NCI-H446 treated with DMSO at 0.1 percent for 48 hours (cell line): ENCODE results near the gene MIEF1.
"Not testable (repeated sequence)": the region's sequence is repeated elsewhere in the genome, so short reads cannot be mapped to it uniquely, and the experiment has no call there.

Experiments used
- DNase-seq: peaks from one replicate; lab custom pipeline; 2025; lab: John Stamatoyannopoulos, UW

The MIEF1 gene

GRCh38 chr22:39489094-39490068, 12.7 kb upstream of the MIEF1 start:
- DNase-seq, result no peak

- DNase-seq, result peak; percentile 56
Measured at GRCh38 chr22:39490135-39490798, 11.8 kb upstream of the MIEF1 start.

- DNase-seq, result no peak
Measured at GRCh38 chr22:39490966-39491680, 11.0 kb upstream of the MIEF1 start.

GRCh38 chr22:39491696-39492095, 10.4 kb upstream of the MIEF1 start:
- no peak for DNase-seq

GRCh38 chr22:39492186-39492585, 9.9 kb upstream of the MIEF1 start:
- DNase-seq, result no peak

- no peak for DNase-seq
Measured at GRCh38 chr22:39493759-39494158, 8.3 kb upstream of the MIEF1 start.

GRCh38 chr22:39494471-39495120, 7.5 kb upstream of the MIEF1 start:
- DNase-seq, result no peak

GRCh38 chr22:39496131-39496838, 5.8 kb upstream of the MIEF1 start:
- no peak for DNase-seq

GRCh38 chr22:39497429-39497828, 4.7 kb upstream of the MIEF1 start:
- peak; percentile 77 for DNase-seq

- no peak for DNase-seq
Measured at GRCh38 chr22:39498368-39498767, 3.7 kb upstream of the MIEF1 start.

GRCh38 chr22:39498802-39499201, 3.3 kb upstream of the MIEF1 start:
- no peak for DNase-seq

GRCh38 chr22:39500101-39500500, 2.0 kb upstream of the MIEF1 start:
- DNase-seq, result no peak

- no peak for DNase-seq
Measured at GRCh38 chr22:39501644-39502108, 414 bp upstream of the MIEF1 start.

GRCh38 chr22:39502789-39503409, 809 bp downstream of the MIEF1 start:
- DNase-seq, result no peak

- DNase-seq, result no peak
Measured at GRCh38 chr22:39503630-39504029, 1.5 kb downstream of the MIEF1 start.

GRCh38 chr22:39504071-39504470, 2.0 kb downstream of the MIEF1 start:
- no peak for DNase-seq

- DNase-seq, result not testable (repeated sequence)
Measured at GRCh38 chr22:39507021-39507420, 4.9 kb downstream of the MIEF1 start.

GRCh38 chr22:39508393-39508792, 6.3 kb downstream of the MIEF1 start:
- no peak for DNase-seq

- no peak for DNase-seq
Measured at GRCh38 chr22:39510529-39511149, 8.5 kb downstream of the MIEF1 start.

- no peak for DNase-seq
Measured at GRCh38 chr22:39511226-39511625, 9.1 kb downstream of the MIEF1 start.
